Heart left ventricle (tissue), 16 donors: ENCODE results near the gene PAX6. TPM values are rescaled to one million over a fixed set of nuclear protein-coding genes. Genes with fewer than 3 reads are reported as not detected.

Experiments used
- ATAC-seq, 4 donors: fragments of 200-7000 bp; cut with Tn5 transposase; one replicate each; pipeline ENCODE4 v1.9.1; 2020 to 2022; ENCODE audit warnings: moderate library complexity in 4 of 4, mild to moderate bottlenecking in 3 of 4, moderate number of reproducible peaks in 1 of 4
- DNase-seq, 5 donors: peaks; one replicate each; pipeline ENCODE4 v3.0.0-alpha.2; 2020
- H3K27ac ChIP-seq, 12 donors: fragments of 200-600 bp; sonication (generic) in 4 of 12; one replicate each; pipeline versions ENCODE4 v1.5.0 to v1.8.0; 2016 to 2022; ENCODE audit warnings: mild to moderate bottlenecking in 2 of 12
- H3K27me3 ChIP-seq, 9 donors: fragments of 200-600 bp; sonication (generic) in 2 of 9; one replicate each; pipeline versions ENCODE4 v1.5.1 to v1.8.0; 2016 to 2022; ENCODE audit warnings: mild to moderate bottlenecking in 3 of 9
- H3K36me3 ChIP-seq, 9 donors: fragments of 200-600 bp; sonication (generic) in 2 of 9; one replicate each; pipeline versions ENCODE4 v1.5.0 to v1.8.0; 2018 to 2022; ENCODE audit warnings: mild to moderate bottlenecking in 2 of 9
- H3K4me1 ChIP-seq, 12 donors: fragments of 200-600 bp; sonication (generic) in 4 of 12; one replicate each; pipeline versions ENCODE4 v1.5.0 to v1.8.0; 2016 to 2022; ENCODE audit warnings: mild to moderate bottlenecking in 3 of 12
- H3K4me3 ChIP-seq, 12 donors: fragments of 200-600 bp; sonication (generic) in 4 of 12; one replicate each; pipeline versions ENCODE4 v1.5.0 to v1.8.0; 2017 to 2022; ENCODE audit warnings: mild to moderate bottlenecking in 9 of 12, moderate library complexity in 4 of 12
- H3K9me3 ChIP-seq, 12 donors: fragments of 200-600 bp; sonication (generic) in 4 of 12; one replicate each; pipeline versions ENCODE4 v1.5.0 to v1.8.0; 2016 to 2022; ENCODE audit warnings: mild to moderate bottlenecking in 1 of 12
- POLR2A ChIP-seq, 2 donors: fragments of 450-650 bp; IDR thresholded peaks; one replicate each; pipeline ENCODE4 v1.6.1; 2017; ENCODE audit warnings: antibody characterized with exemption in 2 of 2, mild to moderate bottlenecking in 2 of 2, moderate library complexity in 2 of 2
- WGBS, 4 donors: extraction: QIAGEN DNeasy Blood & Tissue Kit in 2 of 4; methylation state at CpG; one replicate each; pipeline versions ENCODE4 v1.1.5 to v1.1.7; 2013 to 2018; 5-methylcytosine and 5-hydroxymethylcytosine counted together
- intact Hi-C, 10 donors: fragments of 100-400 bp; cut with DNase I; formaldehyde crosslinking; loops; one replicate each; pipeline versions ENCODE4 v1.11.1 to v1.14.2; 2022
- polyA plus RNA-seq, 2 donors: library from polyadenylated mRNA; stranded (reverse); fragments of 200-250 nt; gene quantifications; one replicate each; pipeline ENCODE4 v1.2.3, GENCODE V29; 2013
- total RNA-seq, 9 donors: library from RNA; depleted of rRNA in 2 of 9; stranded (reverse); fragments of >200 nt in 2 of 9; fragmentation: NEBNext Ultra II Directional in 3 of 9; extraction: Animal tissue kit (Norgen Biotek cat#: 25700) in 3 of 9; gene quantifications; one replicate each; pipeline versions ENCODE4 v1.1.0 to v1.2.4, GENCODE V29; 2016 to 2023
- TF ChIP-seq, protein P1 (sequence below), 12 donors: fragments of 200-600 bp; sonication (generic) in 4 of 12; IDR thresholded peaks; one replicate each; pipeline versions ENCODE4 v1.5.0 to v1.8.0; 2018 to 2022; ENCODE audit warnings: antibody characterized with exemption in 12 of 12, mild to moderate bottlenecking in 5 of 12
- donor health status: ischemic (EF 13 %, LVEDD 7.1; RV severe dilation, severe dysfunction).
- donor health status: healthy with polysubstance abuse.
- donor health status: DM: no; HTN: yes; CAD: no.
- donor health status: DM: no; HTN: no; CAD: no.
- donor health status: ischemic (EF 25% LVEDD 6.9; RV normal size, moderate dysfunction).
- donor health status: ischemic (EF 25% LVEDD 5.7; RV mildly dilated, moderate dysfunction).
- donor health status: healthy.
- donor health status: DM: yes; HTN: yes; CAD: no.
- donor health status: ischemic (EF 35%, LVEDD 5.7; RV mildly dilated, moderate dysfunction).
- donor health status: nonischemic (EF 11% LVEDD 7.7; RV severe dilation, severe dysfunction).
- donor health status: DM: yes; HTN: yes; CAD: no.
- donor health status: PGD.
- donor health status: ischemic (EF 29% LVEDD 5.4; RV normal size, mild dysfunction).
- donor health status: nonischemic (EF 23%, LVEDD 6.1; RV moderate dilation, normal function).

Gene PAX6
- total and polyA plus RNA-seq, 11 donors: 0.09 to 0.50 (median 0.27) TPM; not detected in 8

DNA sequence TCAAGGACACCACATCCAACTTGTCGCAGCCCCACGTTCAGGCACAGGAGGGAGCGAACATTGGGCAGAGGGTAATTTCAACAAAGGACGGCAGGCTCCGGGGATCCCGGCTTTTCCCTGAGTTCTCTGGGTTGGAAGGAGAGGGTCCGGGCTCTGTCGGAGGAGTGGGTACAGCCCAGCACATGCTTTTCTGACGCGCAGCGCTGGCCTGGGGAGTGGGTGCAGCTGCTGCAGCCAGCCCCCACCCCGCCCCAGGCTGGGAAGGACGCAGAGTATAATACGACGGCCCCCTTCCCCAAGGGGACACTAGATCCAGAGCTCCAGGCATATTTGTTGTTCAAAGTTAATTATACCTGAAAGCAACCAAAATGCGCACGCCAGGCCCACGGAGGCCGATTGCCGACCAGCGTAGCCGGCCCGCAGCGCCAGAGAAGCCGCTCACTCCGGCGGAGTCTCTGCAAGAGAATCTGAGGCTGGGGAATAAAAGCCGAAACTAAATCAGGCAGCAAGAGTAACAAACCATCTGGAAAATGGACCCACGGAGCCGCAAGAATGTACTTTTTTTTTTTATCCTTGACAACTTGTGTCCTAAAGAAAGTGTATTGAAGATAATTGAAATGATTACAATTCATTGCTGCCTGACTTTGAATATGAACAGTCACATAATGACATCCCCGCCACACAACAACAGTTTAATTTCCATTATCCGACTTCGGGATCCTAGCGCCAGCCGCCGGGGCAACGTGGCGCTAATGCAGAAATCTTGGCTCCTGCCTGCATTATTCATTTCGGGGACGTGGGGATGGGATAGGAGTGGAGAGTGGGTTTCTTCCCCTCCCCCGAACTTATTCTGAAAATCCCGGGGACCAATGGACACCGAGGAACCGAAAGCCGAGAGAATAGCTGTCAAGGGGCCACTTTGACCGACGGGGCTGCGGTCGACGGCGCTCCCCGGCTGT lies 14.0 kb upstream of the PAX6 start:
- no peak for DNase-seq
- no peak overlapping the region for H3K27ac ChIP-seq
- no peak overlapping the region for H3K4me3 ChIP-seq
- no peak for ATAC-seq
- H3K4me1 ChIP-seq: peaks cover 0 to 19% (median 3%) of the 10 kb centered on the region in 12 donors
- WGBS, 4 donors: 4 to 7% (median 6%) methylated on average over 40 to 52 of the region's 52 CpGs
- peaks cover 76 to 100% (median 100%) of the 10 kb centered on the region in 9 donors for H3K27me3 ChIP-seq
- intact Hi-C loops: no loop called here
- TF ChIP-seq, protein P1, sequence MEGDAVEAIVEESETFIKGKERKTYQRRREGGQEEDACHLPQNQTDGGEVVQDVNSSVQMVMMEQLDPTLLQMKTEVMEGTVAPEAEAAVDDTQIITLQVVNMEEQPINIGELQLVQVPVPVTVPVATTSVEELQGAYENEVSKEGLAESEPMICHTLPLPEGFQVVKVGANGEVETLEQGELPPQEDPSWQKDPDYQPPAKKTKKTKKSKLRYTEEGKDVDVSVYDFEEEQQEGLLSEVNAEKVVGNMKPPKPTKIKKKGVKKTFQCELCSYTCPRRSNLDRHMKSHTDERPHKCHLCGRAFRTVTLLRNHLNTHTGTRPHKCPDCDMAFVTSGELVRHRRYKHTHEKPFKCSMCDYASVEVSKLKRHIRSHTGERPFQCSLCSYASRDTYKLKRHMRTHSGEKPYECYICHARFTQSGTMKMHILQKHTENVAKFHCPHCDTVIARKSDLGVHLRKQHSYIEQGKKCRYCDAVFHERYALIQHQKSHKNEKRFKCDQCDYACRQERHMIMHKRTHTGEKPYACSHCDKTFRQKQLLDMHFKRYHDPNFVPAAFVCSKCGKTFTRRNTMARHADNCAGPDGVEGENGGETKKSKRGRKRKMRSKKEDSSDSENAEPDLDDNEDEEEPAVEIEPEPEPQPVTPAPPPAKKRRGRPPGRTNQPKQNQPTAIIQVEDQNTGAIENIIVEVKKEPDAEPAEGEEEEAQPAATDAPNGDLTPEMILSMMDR (IDR thresholded peaks at IDR 0.05): no peak
- TF ChIP-seq POLR2A (IDR thresholded peaks at IDR 0.05): no peak
- H3K36me3 ChIP-seq: no peaks in the 10 kb centered on the region
- no peaks in the 10 kb centered on the region for H3K9me3 ChIP-seq

DNA sequence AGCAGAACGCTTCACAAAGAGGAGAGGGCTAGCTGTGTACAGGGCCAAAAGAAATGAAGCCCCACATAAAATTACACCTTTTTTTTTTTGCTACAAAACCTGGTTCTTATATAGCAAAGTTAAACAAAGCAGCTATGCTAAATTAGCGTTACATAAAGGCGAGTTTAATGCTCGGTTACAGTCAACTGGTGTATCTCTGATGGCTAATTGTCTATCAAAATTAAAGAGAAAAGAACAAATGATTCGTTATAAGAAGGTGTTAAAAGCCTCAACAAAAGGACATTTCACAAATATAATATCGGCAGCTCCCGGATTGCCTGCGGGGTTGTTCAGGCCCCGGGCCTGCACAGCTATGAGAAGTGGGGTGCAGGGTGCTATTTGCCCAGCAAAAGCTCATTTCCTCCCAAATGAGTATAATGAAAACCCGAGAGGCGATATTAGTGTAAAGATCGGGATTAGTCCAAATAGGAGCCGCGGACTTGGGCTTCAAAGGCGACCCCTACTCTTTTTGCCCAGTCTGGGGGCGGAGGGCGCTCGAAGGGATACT lies 13.3 kb upstream of the PAX6 start:
- WGBS, 4 donors: 5 to 9% (median 6%) methylated on average over 18 of the region's 18 CpGs
- Histone ChIP-seq H3K27ac (no peak overlapping the region), H3K4me3 (no peak overlapping the region), H3K27me3 (peaks cover 83 to 100% (median 100%) of the 10 kb centered on the region in 9 donors), H3K36me3 (no peaks in the 10 kb centered on the region), H3K9me3 (no peaks in the 10 kb centered on the region), H3K4me1 (peaks cover 0 to 25% (median 3%) of the 10 kb centered on the region in 12 donors)
- ATAC-seq (no peak), DNase-seq (no peak)
- TF ChIP-seq POLR2A (IDR thresholded peaks at IDR 0.05): no peak
- TF ChIP-seq, protein P1 (IDR thresholded peaks at IDR 0.05): no peak
- intact Hi-C loops: no loop called here

DNA sequence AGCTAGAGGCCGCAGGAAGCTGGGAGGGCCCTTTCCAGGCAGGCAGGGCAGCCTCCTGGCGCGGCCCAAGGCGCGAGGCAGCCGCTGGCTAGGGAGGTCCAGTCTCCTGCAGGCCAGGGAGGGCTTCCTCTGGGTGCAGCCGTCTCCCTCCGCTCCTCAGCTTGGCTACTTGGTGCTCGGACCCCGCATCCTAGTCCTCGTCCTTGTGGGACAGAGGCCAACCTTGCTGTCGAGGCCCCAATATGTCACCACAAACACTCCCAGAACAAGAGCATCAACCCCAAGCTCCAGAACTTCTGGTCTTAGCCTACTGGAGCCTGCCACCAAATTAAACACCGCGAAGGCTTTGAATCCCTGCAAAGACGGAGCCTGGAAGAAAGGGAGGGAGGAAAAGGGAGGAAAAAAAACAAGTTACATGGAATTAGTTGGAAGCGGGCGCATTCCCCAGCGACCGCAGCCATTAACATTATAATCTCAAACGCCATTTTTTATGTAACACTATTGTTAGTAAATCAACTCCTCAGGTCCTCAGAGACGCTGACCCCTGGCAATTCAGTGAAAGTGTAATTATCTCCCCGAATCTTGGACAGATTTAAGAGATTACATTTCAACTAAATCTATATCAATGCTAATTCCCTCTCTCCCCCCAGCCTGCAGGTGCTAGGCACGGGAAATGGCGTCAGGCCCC lies 12.7 kb upstream of the PAX6 start:
- ATAC-seq: no peak
- no peak for DNase-seq
- Histone ChIP-seq H3K36me3 (no peaks in the 10 kb centered on the region), H3K9me3 (no peaks in the 10 kb centered on the region), H3K27me3 (peaks cover 88 to 100% (median 100%) of the 10 kb centered on the region in 9 donors), H3K4me3 (no peak overlapping the region), H3K27ac (no peak overlapping the region), H3K4me1 (peaks cover 0 to 25% (median 3%) of the 10 kb centered on the region in 12 donors)
- no peak for TF ChIP-seq POLR2A (IDR thresholded peaks at IDR 0.05)
- TF ChIP-seq, protein P1 (IDR thresholded peaks at IDR 0.05): no peak
- intact Hi-C loops: no loop called here
- WGBS, 4 donors: 10 to 15% (median 10%) methylated on average over 16 to 24 of the region's 24 CpGs
